Nephron (organoid): ENCODE results near the gene PIP4K2A.

Experiments
- H3K27ac Mint-ChIP-seq, 3 experiments: 2 replicates each; pipeline ENCODE4 v1.8.0; 2020; ENCODE audit warnings: mixed read lengths in 3 of 3, mild to moderate bottlenecking in 2 of 3, moderate library complexity in 1 of 3
- H3K27me3 Mint-ChIP-seq: 2 replicates; pipeline ENCODE4 v1.8.0; 2021; ENCODE audit warnings: low read depth, mild to moderate bottlenecking, moderate library complexity, mixed read lengths
- H3K36me3 Mint-ChIP-seq: 2 replicates; pipeline ENCODE4 v1.8.0; 2020; ENCODE audit warnings: low read depth, mixed read lengths
- H3K4me1 Mint-ChIP-seq: 2 replicates; pipeline ENCODE4 v1.8.0; 2020; ENCODE audit warnings: mixed read lengths
- H3K4me3 Mint-ChIP-seq, 3 experiments: 2 replicates each; pipeline ENCODE4 v1.8.0; 2020; ENCODE audit warnings: mild to moderate bottlenecking in 3 of 3, mixed read lengths in 3 of 3, moderate library complexity in 2 of 3
- H3K9me3 Mint-ChIP-seq: 2 replicates; pipeline ENCODE4 v1.8.0; 2020; ENCODE audit warnings: mixed read lengths
- TF ChIP-seq, protein P1 (sequence below), 3 experiments: fragments of 200-600 bp; sonication (generic); IDR thresholded peaks; one replicate each; pipeline ENCODE4 v1.5.0; 2021; ENCODE audit warnings: antibody characterized with exemption in 3 of 3; ENCODE audit not compliant: unreplicated experiment in 3 of 3

PIP4K2A gene

DNA sequence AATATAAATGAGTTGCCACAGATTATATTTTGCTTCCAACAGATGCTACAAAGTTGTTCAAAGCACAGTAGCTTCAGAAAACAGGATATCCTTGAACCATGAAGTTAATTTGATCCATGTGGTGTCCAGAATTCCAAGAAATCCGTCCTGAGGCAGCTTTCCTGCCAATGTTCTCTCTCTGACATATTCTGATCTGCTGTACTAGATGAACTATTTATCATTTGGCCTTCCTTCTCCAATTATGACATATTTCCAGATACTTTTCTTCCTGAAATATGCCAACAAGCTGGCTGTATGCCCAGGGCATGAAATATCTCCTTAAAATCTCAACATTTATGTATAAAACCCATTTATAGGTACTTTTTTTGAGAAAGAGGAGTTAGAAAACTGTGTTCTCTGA lies 227.9 kb downstream of the PIP4K2A start:
- TF ChIP-seq, protein P1, sequence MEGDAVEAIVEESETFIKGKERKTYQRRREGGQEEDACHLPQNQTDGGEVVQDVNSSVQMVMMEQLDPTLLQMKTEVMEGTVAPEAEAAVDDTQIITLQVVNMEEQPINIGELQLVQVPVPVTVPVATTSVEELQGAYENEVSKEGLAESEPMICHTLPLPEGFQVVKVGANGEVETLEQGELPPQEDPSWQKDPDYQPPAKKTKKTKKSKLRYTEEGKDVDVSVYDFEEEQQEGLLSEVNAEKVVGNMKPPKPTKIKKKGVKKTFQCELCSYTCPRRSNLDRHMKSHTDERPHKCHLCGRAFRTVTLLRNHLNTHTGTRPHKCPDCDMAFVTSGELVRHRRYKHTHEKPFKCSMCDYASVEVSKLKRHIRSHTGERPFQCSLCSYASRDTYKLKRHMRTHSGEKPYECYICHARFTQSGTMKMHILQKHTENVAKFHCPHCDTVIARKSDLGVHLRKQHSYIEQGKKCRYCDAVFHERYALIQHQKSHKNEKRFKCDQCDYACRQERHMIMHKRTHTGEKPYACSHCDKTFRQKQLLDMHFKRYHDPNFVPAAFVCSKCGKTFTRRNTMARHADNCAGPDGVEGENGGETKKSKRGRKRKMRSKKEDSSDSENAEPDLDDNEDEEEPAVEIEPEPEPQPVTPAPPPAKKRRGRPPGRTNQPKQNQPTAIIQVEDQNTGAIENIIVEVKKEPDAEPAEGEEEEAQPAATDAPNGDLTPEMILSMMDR (IDR thresholded peaks at IDR 0.05; ENCODE audit: unreplicated experiment in 3 of 3): no peak
- Mint-ChIP-seq H3K36me3 (no peaks in the 10 kb centered on the region), H3K9me3 (no peaks in the 10 kb centered on the region), H3K27me3 (peaks cover 10% of the 10 kb centered on the region), H3K4me3 (no peak overlapping the region), H3K4me1 (peaks cover 5% of the 10 kb centered on the region), H3K27ac (no peak overlapping the region)
